HepG2 (cell line): ENCODE measurements around the gene PCDHB2. TPM values are rescaled to one million over a fixed set of nuclear protein-coding genes. Genes with fewer than 3 reads are reported as not detected.

Source experiments
- AGO1 ChIP-seq: fragments of 200-400 bp; formaldehyde crosslinking; IDR thresholded peaks from 2 replicates; pipeline ENCODE4 v1.6.1; 2017; ENCODE audit warnings: mild to moderate bottlenecking, low read depth, low read length, moderate library complexity; ENCODE audit not compliant: poor library complexity, severe bottlenecking
- BRD4 ChIP-seq: sonication (generic); formaldehyde crosslinking; IDR thresholded peaks from 2 replicates; pipeline ENCODE4 v1.4.0; 2020; ENCODE audit warnings: missing genetic modification reagents
- HDAC6 ChIP-seq: fragments of 200-600 bp; sonication (generic); IDR thresholded peaks from 2 replicates; pipeline ENCODE4 v1.7.0; 2017; ENCODE audit warnings: mild to moderate bottlenecking, antibody characterized with exemption, low read length, low read depth
- HOXA3 ChIP-seq: sonication (generic); formaldehyde crosslinking; IDR thresholded peaks from 2 replicates; pipeline ENCODE4 v1.5.0; 2020; ENCODE audit warnings: missing genetic modification reagents
- KDM2A ChIP-seq: sonication (generic); formaldehyde crosslinking; IDR thresholded peaks from 2 replicates; pipeline ENCODE4 v1.4.0; 2020; ENCODE audit warnings: low read depth, missing genetic modification reagents, borderline replicate concordance
- KMT2B ChIP-seq: IDR thresholded peaks from 2 replicates; pipeline ENCODE4 v1.6.1; 2016; ENCODE audit warnings: missing genetic modification reagents, missing compliant biosample characterization
- MAFG ChIP-seq: sonication (generic); formaldehyde crosslinking; IDR thresholded peaks from 2 replicates; pipeline ENCODE4 v1.5.1; 2020; ENCODE audit warnings: mild to moderate bottlenecking, missing genetic modification reagents
- MAFK ChIP-seq, 2 experiments: IDR thresholded peaks in 1 of 2; conservative IDR thresholded peaks in 1 of 2; 2 replicates each; pipeline ENCODE4 v1.6.1; 2011; ENCODE audit warnings: improper control_type of control experiment in 2 of 2, low read length in 2 of 2
- MEIS2 ChIP-seq: sonication (generic); formaldehyde crosslinking; IDR thresholded peaks from 2 replicates; pipeline ENCODE4 v1.9.0; 2021; ENCODE audit warnings: mild to moderate bottlenecking, missing genetic modification reagents
- MYC ChIP-seq: sonication (generic); formaldehyde crosslinking; IDR thresholded peaks from 2 replicates; pipeline ENCODE4 v1.9.0; 2021; ENCODE audit warnings: missing genetic modification reagents, borderline replicate concordance
- NFRKB ChIP-seq: fragments of 450-650 bp; IDR thresholded peaks from 2 replicates; pipeline ENCODE4 v1.6.1; 2017
- NR2F6 ChIP-seq, 2 experiments: IDR thresholded peaks; 2 replicates each; pipeline ENCODE4 v1.6.1; 2016; ENCODE audit warnings: antibody characterized with exemption in 1 of 2, mild to moderate bottlenecking in 1 of 2
- RFX3 ChIP-seq: IDR thresholded peaks from 2 replicates; pipeline ENCODE4 v1.6.1; 2016; ENCODE audit warnings: missing biosample characterization, missing genetic modification reagents
- SMYD3 ChIP-seq: sonication (generic); formaldehyde crosslinking; IDR thresholded peaks from 2 replicates; pipeline ENCODE4 v1.8.1; 2023; ENCODE audit warnings: mild to moderate bottlenecking, missing genetic modification reagents
- SP4 ChIP-seq: sonication (generic); formaldehyde crosslinking; IDR thresholded peaks from 2 replicates; pipeline ENCODE4 v1.8.1; 2023; ENCODE audit warnings: mild to moderate bottlenecking, missing genetic modification reagents
- SRSF4 ChIP-seq: fragments of 200-400 bp; formaldehyde crosslinking; IDR thresholded peaks from one replicate; pipeline ENCODE4 v1.6.1; 2018; ENCODE audit warnings: mild to moderate bottlenecking, low read depth, low read length, moderate library complexity; ENCODE audit not compliant: poor library complexity, severe bottlenecking
- YEATS2 ChIP-seq: sonication (generic); formaldehyde crosslinking; IDR thresholded peaks from 2 replicates; pipeline ENCODE4 v1.4.0; 2020; ENCODE audit warnings: missing genetic modification reagents, borderline replicate concordance
- ZNF180 ChIP-seq: sonication (generic); formaldehyde crosslinking; IDR thresholded peaks from 2 replicates; pipeline ENCODE4 v1.4.0; 2020; ENCODE audit warnings: low read depth, missing genetic modification reagents, borderline replicate concordance
- ZNF253 ChIP-seq: sonication (generic); formaldehyde crosslinking; IDR thresholded peaks from 2 replicates; pipeline ENCODE4 v1.8.0; 2022; ENCODE audit warnings: mild to moderate bottlenecking, missing genetic modification reagents, borderline replicate concordance
- ZNF264 ChIP-seq: sonication (generic); formaldehyde crosslinking; IDR thresholded peaks from 2 replicates; pipeline ENCODE4 v1.4.0; 2020; ENCODE audit warnings: missing genetic modification reagents
- ZNF329 ChIP-seq: sonication (generic); formaldehyde crosslinking; IDR thresholded peaks from 2 replicates; pipeline ENCODE4 v1.9.0; 2021; ENCODE audit warnings: low read depth, mild to moderate bottlenecking, missing genetic modification reagents
- ZNF543 ChIP-seq: sonication (generic); formaldehyde crosslinking; IDR thresholded peaks from 2 replicates; pipeline ENCODE4 v1.4.0; 2020; ENCODE audit warnings: mild to moderate bottlenecking, missing genetic modification reagents
- polyA plus RNA-seq, 8 experiments: library from polyadenylated mRNA; depleted of rRNA in 3 of 8; stranded (reverse) in 7 of 8; unstranded in 1 of 8; fragments of >200 nt; fragmentation: Illumina TruSeq in 4 of 8; extraction: Trizol in 4 of 8; gene quantifications; 2 replicates each; pipeline versions ENCODE4 v1.2.1 to v1.2.3, GENCODE V29; 2011 to 2016; ENCODE audit warnings: low read depth in 4 of 8, missing spikeins in 1 of 8, mixed read lengths in 1 of 8; ENCODE audit not compliant: insufficient read depth in 1 of 8
- total RNA-seq, 5 experiments: library from RNA; depleted of rRNA; stranded (reverse); fragments of >200 nt; fragmentation: Illumina TruSeq; extraction: Trizol; gene quantifications; 2 replicates each; pipeline ENCODE4 v1.2.3, GENCODE V29; 2016; ENCODE audit warnings: low read depth in 1 of 5
- TF ChIP-seq, protein P1 (sequence below): sonication (generic); formaldehyde crosslinking; IDR thresholded peaks from 2 replicates; pipeline ENCODE4 v1.5.1; 2020; ENCODE audit warnings: missing genetic modification reagents, mild to moderate bottlenecking, borderline replicate concordance
- TF ChIP-seq, protein P2 (sequence below): sonication (generic); formaldehyde crosslinking; IDR thresholded peaks from 2 replicates; pipeline ENCODE4 v1.5.1; 2020; ENCODE audit warnings: mild to moderate bottlenecking, missing genetic modification reagents, borderline replicate concordance

PCDHB2 gene
- total and polyA plus RNA-seq, 2 of the 13 experiments (the other 11 are each of a cell fraction or from before 2014, with no cell fraction given), result 7.1 to 7.5 TPM

DNA sequence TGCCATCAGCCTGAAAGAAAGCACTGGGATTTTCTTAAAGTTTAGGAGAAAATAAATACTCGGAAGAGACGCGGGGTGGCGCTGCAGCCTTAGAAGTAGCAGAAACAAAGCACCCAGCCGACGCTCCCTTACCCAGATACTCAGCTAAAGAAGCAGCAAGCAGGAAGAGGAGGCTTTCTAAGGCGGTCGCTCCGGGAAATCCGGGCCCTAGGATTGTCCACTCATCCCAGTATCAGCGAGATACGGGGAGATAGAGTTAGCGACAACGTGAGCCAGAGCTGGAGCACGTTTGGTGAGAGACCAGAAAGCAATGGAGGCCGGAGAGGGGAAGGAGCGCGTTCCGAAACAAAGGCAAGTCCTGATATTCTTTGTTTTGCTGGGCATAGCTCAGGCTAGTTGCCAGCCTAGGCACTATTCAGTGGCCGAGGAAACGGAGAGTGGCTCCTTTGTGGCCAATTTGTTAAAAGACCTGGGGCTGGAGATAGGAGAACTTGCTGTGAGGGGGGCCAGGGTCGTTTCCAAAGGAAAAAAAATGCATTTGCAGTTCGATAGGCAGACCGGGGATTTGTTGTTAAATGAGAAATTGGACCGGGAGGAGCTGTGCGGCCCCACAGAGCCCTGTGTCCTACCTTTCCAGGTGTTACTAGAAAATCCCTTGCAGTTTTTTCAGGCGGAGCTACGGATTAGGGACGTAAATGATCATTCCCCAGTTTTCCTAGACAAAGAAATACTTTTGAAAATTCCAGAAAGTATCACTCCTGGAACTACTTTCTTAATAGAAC is at the start of gene PCDHB2 (continued):
- TF ChIP-seq, protein P1, sequence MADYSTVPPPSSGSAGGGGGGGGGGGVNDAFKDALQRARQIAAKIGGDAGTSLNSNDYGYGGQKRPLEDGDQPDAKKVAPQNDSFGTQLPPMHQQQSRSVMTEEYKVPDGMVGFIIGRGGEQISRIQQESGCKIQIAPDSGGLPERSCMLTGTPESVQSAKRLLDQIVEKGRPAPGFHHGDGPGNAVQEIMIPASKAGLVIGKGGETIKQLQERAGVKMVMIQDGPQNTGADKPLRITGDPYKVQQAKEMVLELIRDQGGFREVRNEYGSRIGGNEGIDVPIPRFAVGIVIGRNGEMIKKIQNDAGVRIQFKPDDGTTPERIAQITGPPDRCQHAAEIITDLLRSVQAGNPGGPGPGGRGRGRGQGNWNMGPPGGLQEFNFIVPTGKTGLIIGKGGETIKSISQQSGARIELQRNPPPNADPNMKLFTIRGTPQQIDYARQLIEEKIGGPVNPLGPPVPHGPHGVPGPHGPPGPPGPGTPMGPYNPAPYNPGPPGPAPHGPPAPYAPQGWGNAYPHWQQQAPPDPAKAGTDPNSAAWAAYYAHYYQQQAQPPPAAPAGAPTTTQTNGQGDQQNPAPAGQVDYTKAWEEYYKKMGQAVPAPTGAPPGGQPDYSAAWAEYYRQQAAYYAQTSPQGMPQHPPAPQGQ (CRISPR knock-in tag), result no peak
- TF ChIP-seq KMT2B (peak; percentile 44; the same call in 1 of the 2 replicates), MEIS2 (CRISPR knock-in tag) (no peak), MAFK (conservative IDR thresholded peaks at IDR 0.05 in 1 of 2, IDR thresholded peaks at IDR 0.05 in 1 of 2; ENCODE audit: low read length in 2 of 2) (no peak), MAFG (CRISPR knock-in tag) (no peak), HDAC6 (no peak), SMYD3 (no peak), NFRKB (no peak), SP4 (CRISPR knock-in tag) (no peak), KDM2A (peak; percentile 69; the same call in 1 of the 2 replicates), AGO1 (no peak), RFX3 (no peak), ZNF264 (CRISPR knock-in tag) (peak; percentile 81; the same call in 1 of the 2 replicates), NR2F6 (IDR thresholded peaks at IDR 0.05) (no peak), NR2F6 (CRISPR knock-in tag; IDR thresholded peaks at IDR 0.05) (no peak), SRSF4 (no peak), BRD4 (0 out of 2 replicates have a peak, but pooled peaks have one; percentile 30), MYC (CRISPR knock-in tag) (no peak), ZNF253 (CRISPR knock-in tag) (no peak), ZNF329 (CRISPR knock-in tag) (no peak), ZNF180 (CRISPR knock-in tag) (no peak), ZNF543 (no peak), YEATS2 (no peak), HOXA3 (peak; percentile 21; the same call in 1 of the 2 replicates)
- TF ChIP-seq, protein P2, sequence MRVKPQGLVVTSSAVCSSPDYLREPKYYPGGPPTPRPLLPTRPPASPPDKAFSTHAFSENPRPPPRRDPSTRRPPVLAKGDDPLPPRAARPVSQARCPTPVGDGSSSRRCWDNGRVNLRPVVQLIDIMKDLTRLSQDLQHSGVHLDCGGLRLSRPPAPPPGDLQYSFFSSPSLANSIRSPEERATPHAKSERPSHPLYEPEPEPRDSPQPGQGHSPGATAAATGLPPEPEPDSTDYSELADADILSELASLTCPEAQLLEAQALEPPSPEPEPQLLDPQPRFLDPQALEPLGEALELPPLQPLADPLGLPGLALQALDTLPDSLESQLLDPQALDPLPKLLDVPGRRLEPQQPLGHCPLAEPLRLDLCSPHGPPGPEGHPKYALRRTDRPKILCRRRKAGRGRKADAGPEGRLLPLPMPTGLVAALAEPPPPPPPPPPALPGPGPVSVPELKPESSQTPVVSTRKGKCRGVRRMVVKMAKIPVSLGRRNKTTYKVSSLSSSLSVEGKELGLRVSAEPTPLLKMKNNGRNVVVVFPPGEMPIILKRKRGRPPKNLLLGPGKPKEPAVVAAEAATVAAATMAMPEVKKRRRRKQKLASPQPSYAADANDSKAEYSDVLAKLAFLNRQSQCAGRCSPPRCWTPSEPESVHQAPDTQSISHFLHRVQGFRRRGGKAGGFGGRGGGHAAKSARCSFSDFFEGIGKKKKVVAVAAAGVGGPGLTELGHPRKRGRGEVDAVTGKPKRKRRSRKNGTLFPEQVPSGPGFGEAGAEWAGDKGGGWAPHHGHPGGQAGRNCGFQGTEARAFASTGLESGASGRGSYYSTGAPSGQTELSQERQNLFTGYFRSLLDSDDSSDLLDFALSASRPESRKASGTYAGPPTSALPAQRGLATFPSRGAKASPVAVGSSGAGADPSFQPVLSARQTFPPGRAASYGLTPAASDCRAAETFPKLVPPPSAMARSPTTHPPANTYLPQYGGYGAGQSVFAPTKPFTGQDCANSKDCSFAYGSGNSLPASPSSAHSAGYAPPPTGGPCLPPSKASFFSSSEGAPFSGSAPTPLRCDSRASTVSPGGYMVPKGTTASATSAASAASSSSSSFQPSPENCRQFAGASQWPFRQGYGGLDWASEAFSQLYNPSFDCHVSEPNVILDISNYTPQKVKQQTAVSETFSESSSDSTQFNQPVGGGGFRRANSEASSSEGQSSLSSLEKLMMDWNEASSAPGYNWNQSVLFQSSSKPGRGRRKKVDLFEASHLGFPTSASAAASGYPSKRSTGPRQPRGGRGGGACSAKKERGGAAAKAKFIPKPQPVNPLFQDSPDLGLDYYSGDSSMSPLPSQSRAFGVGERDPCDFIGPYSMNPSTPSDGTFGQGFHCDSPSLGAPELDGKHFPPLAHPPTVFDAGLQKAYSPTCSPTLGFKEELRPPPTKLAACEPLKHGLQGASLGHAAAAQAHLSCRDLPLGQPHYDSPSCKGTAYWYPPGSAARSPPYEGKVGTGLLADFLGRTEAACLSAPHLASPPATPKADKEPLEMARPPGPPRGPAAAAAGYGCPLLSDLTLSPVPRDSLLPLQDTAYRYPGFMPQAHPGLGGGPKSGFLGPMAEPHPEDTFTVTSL, result no peak
